ENCODE measurements around the gene CDKAL1. TPM values are rescaled to one million over a fixed set of nuclear protein-coding genes. Genes with fewer than 3 reads are reported as not detected.
A peak's percentile ranks its signal among the peaks of the same experiment; 100 is the strongest.

The CDKAL1 gene
- total RNA-seq, 1 experiment from 2014 or later = 23.4 TPM

GRCh38 chr6:20954315-20954714, 420.1 kb downstream of the CDKAL1 start:
- DNase-seq (ENCODE audit: low spot score) = no peak

- no peak for DNase-seq (ENCODE audit: low spot score)
Observed at GRCh38 chr6:20955131-20955530, 420.9 kb downstream of the CDKAL1 start.

- DNase-seq (ENCODE audit: low spot score) = no peak
Observed at GRCh38 chr6:20955751-20956150, 421.5 kb downstream of the CDKAL1 start.

GRCh38 chr6:20960067-20960466, 425.8 kb downstream of the CDKAL1 start:
- no peak for DNase-seq (ENCODE audit: low spot score)

- DNase-seq (ENCODE audit: low spot score) = no peak
Observed at GRCh38 chr6:20965276-20965675, 431.0 kb downstream of the CDKAL1 start.

- DNase-seq (ENCODE audit: low spot score) = no peak
Observed at GRCh38 chr6:20965915-20966314, 431.7 kb downstream of the CDKAL1 start.

- no peak for DNase-seq (ENCODE audit: low spot score)
Observed at GRCh38 chr6:20969551-20969950, 435.3 kb downstream of the CDKAL1 start.

GRCh38 chr6:20976391-20976918, 442.2 kb downstream of the CDKAL1 start:
- DNase-seq (ENCODE audit: low spot score) = no peak

GRCh38 chr6:20978151-20978614, 443.9 kb downstream of the CDKAL1 start:
- no peak for DNase-seq (ENCODE audit: low spot score)

- DNase-seq (ENCODE audit: low spot score) = no peak
Observed at GRCh38 chr6:20979076-20979475, 444.8 kb downstream of the CDKAL1 start.

- no peak for DNase-seq (ENCODE audit: low spot score)
Observed at GRCh38 chr6:20983961-20984360, 449.7 kb downstream of the CDKAL1 start.

GRCh38 chr6:20985821-20986220, 451.6 kb downstream of the CDKAL1 start:
- DNase-seq (ENCODE audit: low spot score) = no peak

GRCh38 chr6:20991910-20992309, 457.7 kb downstream of the CDKAL1 start:
- no peak for DNase-seq (ENCODE audit: low spot score)

- DNase-seq (ENCODE audit: low spot score) = no peak
Observed at GRCh38 chr6:20996099-20996498, 461.8 kb downstream of the CDKAL1 start.

- DNase-seq (ENCODE audit: low spot score) = no peak
Observed at GRCh38 chr6:20997143-20997769, 463.0 kb downstream of the CDKAL1 start.

- DNase-seq (ENCODE audit: low spot score) = no peak
Observed at GRCh38 chr6:20997770-20998147, 463.5 kb downstream of the CDKAL1 start.

- DNase-seq (ENCODE audit: low spot score) = no peak
Observed at GRCh38 chr6:20998748-20999448, 464.6 kb downstream of the CDKAL1 start.

GRCh38 chr6:21000331-21000801, 466.1 kb downstream of the CDKAL1 start:
- no peak for DNase-seq (ENCODE audit: low spot score)

- DNase-seq (ENCODE audit: low spot score) = no peak
Observed at GRCh38 chr6:21001736-21002135, 467.5 kb downstream of the CDKAL1 start.

- DNase-seq (ENCODE audit: low spot score) = peak; percentile 20
Observed at GRCh38 chr6:21003780-21004541, 469.7 kb downstream of the CDKAL1 start.

- DNase-seq (ENCODE audit: low spot score) = peak; percentile 87
Observed at GRCh38 chr6:21005816-21006570, 471.7 kb downstream of the CDKAL1 start.

GRCh38 chr6:21019614-21020013, 485.4 kb downstream of the CDKAL1 start:
- no peak for DNase-seq (ENCODE audit: low spot score)

All from A172 (cell line).